Measurements from ENCODE around the gene PXDC1.

- TF ChIP-seq CTCF (IDR thresholded peaks at IDR 0.05) (no peak), POLR2AphosphoS5 (IDR thresholded peaks at IDR 0.05; ENCODE audit: low read depth, low read length) (no peak)
- TF ChIP-seq, protein P1, sequence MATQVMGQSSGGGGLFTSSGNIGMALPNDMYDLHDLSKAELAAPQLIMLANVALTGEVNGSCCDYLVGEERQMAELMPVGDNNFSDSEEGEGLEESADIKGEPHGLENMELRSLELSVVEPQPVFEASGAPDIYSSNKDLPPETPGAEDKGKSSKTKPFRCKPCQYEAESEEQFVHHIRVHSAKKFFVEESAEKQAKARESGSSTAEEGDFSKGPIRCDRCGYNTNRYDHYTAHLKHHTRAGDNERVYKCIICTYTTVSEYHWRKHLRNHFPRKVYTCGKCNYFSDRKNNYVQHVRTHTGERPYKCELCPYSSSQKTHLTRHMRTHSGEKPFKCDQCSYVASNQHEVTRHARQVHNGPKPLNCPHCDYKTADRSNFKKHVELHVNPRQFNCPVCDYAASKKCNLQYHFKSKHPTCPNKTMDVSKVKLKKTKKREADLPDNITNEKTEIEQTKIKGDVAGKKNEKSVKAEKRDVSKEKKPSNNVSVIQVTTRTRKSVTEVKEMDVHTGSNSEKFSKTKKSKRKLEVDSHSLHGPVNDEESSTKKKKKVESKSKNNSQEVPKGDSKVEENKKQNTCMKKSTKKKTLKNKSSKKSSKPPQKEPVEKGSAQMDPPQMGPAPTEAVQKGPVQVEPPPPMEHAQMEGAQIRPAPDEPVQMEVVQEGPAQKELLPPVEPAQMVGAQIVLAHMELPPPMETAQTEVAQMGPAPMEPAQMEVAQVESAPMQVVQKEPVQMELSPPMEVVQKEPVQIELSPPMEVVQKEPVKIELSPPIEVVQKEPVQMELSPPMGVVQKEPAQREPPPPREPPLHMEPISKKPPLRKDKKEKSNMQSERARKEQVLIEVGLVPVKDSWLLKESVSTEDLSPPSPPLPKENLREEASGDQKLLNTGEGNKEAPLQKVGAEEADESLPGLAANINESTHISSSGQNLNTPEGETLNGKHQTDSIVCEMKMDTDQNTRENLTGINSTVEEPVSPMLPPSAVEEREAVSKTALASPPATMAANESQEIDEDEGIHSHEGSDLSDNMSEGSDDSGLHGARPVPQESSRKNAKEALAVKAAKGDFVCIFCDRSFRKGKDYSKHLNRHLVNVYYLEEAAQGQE (IDR thresholded peaks at IDR 0.05; ENCODE audit: insufficient read depth in 1 of 2, low read depth in 2 of 2, low read length in 1 of 2), result no peak
Measured at GRCh38 chr6:3746696-3747095, 4.8 kb downstream of the PXDC1 start.

All from Panc1 (cell line).